SK-N-SH treated with all-trans-retinoic acid at 6 μM for 48 hours (cell line): Measurements from ENCODE around the gene KRTAP9-9.

Experiments
- CSRNP3 ChIP-seq: fragments of 250-450 bp; sonication (Bioruptor Pico); IDR thresholded peaks from 2 replicates; pipeline ENCODE4 v1.5.1; 2021; ENCODE audit warnings: mild to moderate bottlenecking, moderate library complexity
- OSR1 ChIP-seq: fragments of 250-450 bp; sonication (Bioruptor Pico); IDR thresholded peaks from 2 replicates; pipeline ENCODE4 v1.8.0; 2022; ENCODE audit warnings: moderate library complexity, mild to moderate bottlenecking, inconsistent platforms
- PATZ1 ChIP-seq: fragments of 250-450 bp; sonication (Bioruptor Pico); IDR thresholded peaks from 2 replicates; pipeline ENCODE4 v1.8.0; 2020; ENCODE audit warnings: mild to moderate bottlenecking, moderate library complexity, borderline replicate concordance
- POU6F1 ChIP-seq: fragments of 250-450 bp; sonication (Bioruptor Pico); IDR thresholded peaks from 2 replicates; pipeline ENCODE4 v1.8.0; 2021; ENCODE audit warnings: low read depth, mild to moderate bottlenecking, moderate library complexity, borderline replicate concordance
- TOX ChIP-seq: fragments of 250-450 bp; sonication (Bioruptor Pico); IDR thresholded peaks from 2 replicates; pipeline ENCODE4 v1.8.0; 2021; ENCODE audit warnings: mild to moderate bottlenecking, moderate library complexity, borderline replicate concordance
- TSHZ2 ChIP-seq: fragments of 250-450 bp; sonication (Bioruptor Pico); IDR thresholded peaks from 2 replicates; pipeline ENCODE4 v1.5.0; 2020; ENCODE audit warnings: mild to moderate bottlenecking, moderate library complexity
- ZFP3 ChIP-seq: fragments of 250-450 bp; sonication (Bioruptor Pico); IDR thresholded peaks from 2 replicates; pipeline ENCODE4 v1.5.0; 2020; ENCODE audit warnings: mild to moderate bottlenecking, moderate library complexity
- ZNF565 ChIP-seq: fragments of 450-650 bp; formaldehyde crosslinking; conservative IDR thresholded peaks from 2 replicates; pipeline ENCODE4 v1.5.0; 2020; ENCODE audit warnings: low read depth, mild to moderate bottlenecking, moderate library complexity
- ZNF70 ChIP-seq: fragments of 450-650 bp; formaldehyde crosslinking; IDR thresholded peaks from 2 replicates; pipeline ENCODE4 v1.5.0; 2020; ENCODE audit warnings: mild to moderate bottlenecking, moderate library complexity
- ZNF8 ChIP-seq: fragments of 450-650 bp; formaldehyde crosslinking; IDR thresholded peaks from 2 replicates; pipeline ENCODE4 v1.5.0; 2020; ENCODE audit warnings: mild to moderate bottlenecking, moderate library complexity

GRCh38 chr17:41304091-41304490 lies 48.9 kb downstream of the KRTAP9-9 start:
- TF ChIP-seq ZNF565 (CRISPR knock-in tag), result no peak
- TF ChIP-seq ZNF8 (CRISPR knock-in tag), result no peak
- no peak for TF ChIP-seq ZFP3 (CRISPR knock-in tag)
- TF ChIP-seq ZNF70 (CRISPR knock-in tag), result no peak
- no peak for TF ChIP-seq PATZ1 (CRISPR knock-in tag)
- TF ChIP-seq POU6F1, result no peak
- no peak for TF ChIP-seq OSR1 (CRISPR knock-in tag)
- TF ChIP-seq TOX (CRISPR knock-in tag), result no peak
- no peak for TF ChIP-seq CSRNP3 (CRISPR knock-in tag)
- no peak for TF ChIP-seq TSHZ2 (CRISPR knock-in tag)
